Fibroblast of lung (primary cell): ENCODE data around the gene HSD17B13. TPM values are rescaled to one million over a fixed set of nuclear protein-coding genes. Genes with fewer than 3 reads are reported as not detected.
A peak's percentile ranks its signal among the peaks of the same experiment; 100 is the strongest.
"Not testable (repeated sequence)": the region's sequence is repeated elsewhere in the genome, so short reads cannot be mapped to it uniquely, and the experiment has no call there.

ENCODE experiments used
- DNase-seq, 2 donors: peaks; one replicate each; pipeline versions ENCODE4 v3.0.0 to v3.0.0-alpha.2; 2010; ENCODE audit warnings: low read depth in 2 of 2
- H2AFZ ChIP-seq: 2 replicates; pipeline ENCODE4 v1.5.1; 2012; ENCODE audit warnings: low read length, control low read depth, inconsistent platforms
- H3K27ac ChIP-seq: 2 replicates; pipeline ENCODE4 v1.5.1; 2011; ENCODE audit warnings: low read length, control low read depth; ENCODE audit not compliant: insufficient read depth
- H3K27me3 ChIP-seq: 2 replicates; pipeline ENCODE4 v1.5.1; 2011; ENCODE audit warnings: mild to moderate bottlenecking, low read length; ENCODE audit not compliant: control insufficient read depth, insufficient read depth
- H3K36me3 ChIP-seq: 2 replicates; pipeline ENCODE4 v1.5.1; 2011; ENCODE audit warnings: low read length; ENCODE audit not compliant: control insufficient read depth, insufficient read depth
- H3K4me1 ChIP-seq: 2 replicates; pipeline ENCODE4 v1.5.1; 2011; ENCODE audit warnings: low read length; ENCODE audit not compliant: control insufficient read depth, insufficient read depth; ENCODE audit errors: extremely low read depth
- H3K4me2 ChIP-seq: 2 replicates; pipeline ENCODE4 v1.5.1; 2011; ENCODE audit warnings: low read length, control low read depth; ENCODE audit not compliant: insufficient read depth; ENCODE audit errors: extremely low read depth
- H3K4me3 ChIP-seq, 4 experiments: fragments of 200-600 bp in 1 of 4; sonication (generic) in 1 of 4; replicated peaks in 1 of 4; 2 replicates each; pipeline ENCODE4 v1.5.1; 2011 to 2016; ENCODE audit warnings: low read length in 4 of 4, low read depth in 3 of 4, mild to moderate bottlenecking in 3 of 4, control low read depth in 2 of 4, inconsistent platforms in 1 of 4, mixed read lengths in 1 of 4; ENCODE audit not compliant: insufficient read depth in 1 of 4; ENCODE audit errors: control extremely low read depth in 1 of 4
- H3K79me2 ChIP-seq: 2 replicates; pipeline ENCODE4 v1.5.1; 2012; ENCODE audit warnings: mild to moderate bottlenecking, low read length, inconsistent platforms; ENCODE audit not compliant: control insufficient read depth, insufficient read depth
- H3K9ac ChIP-seq: 2 replicates; pipeline ENCODE4 v1.5.1; 2011; ENCODE audit warnings: mild to moderate bottlenecking, low read length, control low read depth; ENCODE audit not compliant: insufficient read depth
- H3K9me3 ChIP-seq: 2 replicates; pipeline ENCODE4 v1.5.1; 2012; ENCODE audit warnings: low read depth, low read length; ENCODE audit not compliant: control insufficient read depth, insufficient read depth
- H4K20me1 ChIP-seq: 2 replicates; pipeline ENCODE4 v1.5.1; 2011; ENCODE audit warnings: low read length; ENCODE audit not compliant: control insufficient read depth, insufficient read depth; ENCODE audit errors: extremely low read depth
- EZH2 ChIP-seq: IDR thresholded peaks from 2 replicates; pipeline ENCODE4 v1.5.1; 2012; ENCODE audit warnings: low read length, control low read depth, mild to moderate bottlenecking; ENCODE audit errors: missing control alignments
- polyA plus RNA-seq, 2 donors: library from polyadenylated mRNA; depleted of rRNA in 1 of 2; stranded (reverse) in 1 of 2; unstranded in 1 of 2; fragments of >200 nt; gene quantifications; 2 replicates each; pipeline ENCODE4 v1.2.1, GENCODE V29; 2011 to 2012; ENCODE audit warnings: missing spikeins in 1 of 2
- total RNA-seq: library from RNA; depleted of rRNA; stranded (reverse); fragments of >200 nt; gene quantifications from 2 replicates; pipeline ENCODE4 v1.2.1, GENCODE V29; 2014
- TF ChIP-seq, protein P1 (sequence below), 2 donors: IDR thresholded peaks in 1 of 2; conservative IDR thresholded peaks in 1 of 2; 1 replicate in 1 of 2; 2 replicates in 1 of 2; pipeline ENCODE4 v1.5.1; 2011 to 2012; ENCODE audit warnings: low read length in 2 of 2, control low read depth in 1 of 2, inconsistent platforms in 1 of 2, low read depth in 1 of 2, mild to moderate bottlenecking in 1 of 2

Gene HSD17B13
- total and polyA plus RNA-seq, 2 donors (not counting 1 experiment from before 2014, with no cell fraction given): 0.11 to 0.17 TPM

DNA sequence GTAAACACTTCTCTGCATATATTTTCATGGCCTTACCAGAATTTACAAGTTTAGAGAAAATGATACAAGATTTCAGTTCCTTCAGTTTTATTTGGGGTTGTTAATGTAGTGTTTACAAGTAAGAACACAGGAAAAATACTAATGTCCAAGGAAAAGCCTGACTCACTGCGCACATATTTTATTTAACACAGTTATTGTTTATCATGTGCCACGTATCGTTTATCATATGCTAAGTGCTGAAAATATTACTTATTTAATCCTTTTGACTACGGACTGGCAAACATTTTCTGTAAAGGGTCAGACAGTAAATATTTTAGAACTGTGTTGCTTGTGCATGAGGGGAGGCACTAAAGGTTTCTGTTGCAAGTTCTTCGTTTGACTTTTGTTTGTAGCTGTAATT lies 794 bp downstream of the HSD17B13 start:
- Histone ChIP-seq H3K27me3 (no peaks in the 10 kb centered on the region), H3K9me3 (no peaks in the 10 kb centered on the region), H2AFZ (no peak overlapping the region), H4K20me1 (no peaks in the 10 kb centered on the region), H3K79me2 (no peaks in the 10 kb centered on the region), H3K9ac (no peak overlapping the region), H3K4me1 (no peaks in the 10 kb centered on the region), H3K36me3 (no peaks in the 10 kb centered on the region), H3K4me3 (no peak overlapping the region), H3K27ac (no peak overlapping the region), H3K4me2 (no peak overlapping the region)
- TF ChIP-seq, protein P1, sequence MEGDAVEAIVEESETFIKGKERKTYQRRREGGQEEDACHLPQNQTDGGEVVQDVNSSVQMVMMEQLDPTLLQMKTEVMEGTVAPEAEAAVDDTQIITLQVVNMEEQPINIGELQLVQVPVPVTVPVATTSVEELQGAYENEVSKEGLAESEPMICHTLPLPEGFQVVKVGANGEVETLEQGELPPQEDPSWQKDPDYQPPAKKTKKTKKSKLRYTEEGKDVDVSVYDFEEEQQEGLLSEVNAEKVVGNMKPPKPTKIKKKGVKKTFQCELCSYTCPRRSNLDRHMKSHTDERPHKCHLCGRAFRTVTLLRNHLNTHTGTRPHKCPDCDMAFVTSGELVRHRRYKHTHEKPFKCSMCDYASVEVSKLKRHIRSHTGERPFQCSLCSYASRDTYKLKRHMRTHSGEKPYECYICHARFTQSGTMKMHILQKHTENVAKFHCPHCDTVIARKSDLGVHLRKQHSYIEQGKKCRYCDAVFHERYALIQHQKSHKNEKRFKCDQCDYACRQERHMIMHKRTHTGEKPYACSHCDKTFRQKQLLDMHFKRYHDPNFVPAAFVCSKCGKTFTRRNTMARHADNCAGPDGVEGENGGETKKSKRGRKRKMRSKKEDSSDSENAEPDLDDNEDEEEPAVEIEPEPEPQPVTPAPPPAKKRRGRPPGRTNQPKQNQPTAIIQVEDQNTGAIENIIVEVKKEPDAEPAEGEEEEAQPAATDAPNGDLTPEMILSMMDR (conservative IDR thresholded peaks at IDR 0.05 in 1 of 2, IDR thresholded peaks at IDR 0.05 in 1 of 2; ENCODE audit: low read depth in 1 of 2, low read length in 2 of 2): no peak
- no peak for TF ChIP-seq EZH2
- DNase-seq: peak in 1 of 2 donors; percentile 16

DNA sequence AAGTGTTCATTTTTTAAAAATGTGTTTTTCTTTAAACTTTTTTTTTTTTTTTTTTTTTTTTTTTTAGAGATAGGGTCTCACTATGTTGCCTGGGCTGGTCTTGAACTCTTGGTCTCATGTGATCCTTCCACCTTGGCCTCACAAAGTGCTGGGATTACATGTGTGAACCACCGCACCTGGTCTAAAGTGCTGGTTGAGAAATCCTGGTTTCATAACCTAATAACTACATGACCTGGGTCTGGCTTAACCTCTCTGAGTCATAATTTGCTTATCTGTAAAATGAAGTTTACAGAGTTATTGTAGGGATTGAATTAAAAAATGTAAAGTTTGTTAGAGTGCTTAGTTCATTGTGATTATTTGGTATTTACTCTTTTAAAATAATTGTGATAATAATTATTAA lies 5.2 kb downstream of the HSD17B13 start:
- Histone ChIP-seq H3K27me3 (no peaks in the 10 kb centered on the region), H3K9me3 (no peaks in the 10 kb centered on the region), H3K4me3 (no peak overlapping the region), H3K4me1 (no peaks in the 10 kb centered on the region), H3K9ac (no peak overlapping the region), H3K79me2 (no peaks in the 10 kb centered on the region), H3K27ac (no peak overlapping the region), H3K4me2 (no peak overlapping the region), H4K20me1 (no peaks in the 10 kb centered on the region), H2AFZ (no peak overlapping the region), H3K36me3 (no peaks in the 10 kb centered on the region)
- peak in 1 of 2 donors; percentile 32 for DNase-seq
- no peak for TF ChIP-seq EZH2
- TF ChIP-seq, protein P1 (conservative IDR thresholded peaks at IDR 0.05 in 1 of 2, IDR thresholded peaks at IDR 0.05 in 1 of 2; ENCODE audit: low read depth in 1 of 2, low read length in 2 of 2): no peak

DNA sequence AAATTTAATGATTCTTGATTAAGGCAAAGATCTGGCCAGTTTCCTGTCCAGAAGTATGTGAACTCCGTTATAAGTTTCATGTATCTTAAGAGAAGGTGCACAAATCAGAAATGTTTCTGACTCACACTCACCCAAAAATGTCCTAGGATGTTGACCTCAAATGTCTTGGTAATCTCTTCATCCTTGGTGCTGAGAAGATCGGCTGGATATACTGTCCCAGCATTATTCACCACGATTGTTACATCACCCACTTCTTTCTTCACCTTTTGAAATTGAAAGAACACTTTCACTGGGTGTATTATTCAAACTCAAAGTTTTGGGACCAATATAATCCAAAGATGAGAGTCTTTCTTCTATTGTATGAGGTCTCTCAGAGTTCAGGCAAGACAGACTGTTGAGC lies 5.7 kb downstream of the HSD17B13 start:
- no peak overlapping the region for H3K27ac ChIP-seq
- H3K4me1 ChIP-seq: no peaks in the 10 kb centered on the region
- H3K79me2 ChIP-seq: no peaks in the 10 kb centered on the region

DNA sequence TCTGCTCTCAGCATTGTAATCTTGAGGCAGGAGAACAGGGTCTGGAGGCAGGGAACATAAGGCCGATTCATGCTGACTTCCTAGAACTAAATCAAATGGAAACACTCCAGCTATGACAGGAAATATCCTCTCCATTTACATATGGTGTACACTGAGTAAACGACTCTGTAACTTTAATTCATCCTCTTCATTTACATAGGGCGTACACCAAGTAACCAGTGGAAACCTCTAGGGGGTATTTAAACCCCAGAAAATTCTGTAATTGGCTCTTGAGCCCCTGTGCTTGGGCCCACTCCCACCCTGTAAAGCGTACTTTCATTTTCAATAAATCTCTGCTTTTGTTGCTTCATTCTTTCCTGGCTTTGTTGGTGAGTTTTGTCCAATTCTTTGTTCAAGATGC lies 7.7 kb downstream of the HSD17B13 start:
- not testable (repeated sequence) for H3K4me1 ChIP-seq, H3K79me2 ChIP-seq, H3K4me3 ChIP-seq, H2AFZ ChIP-seq, H3K9ac ChIP-seq, H3K4me2 ChIP-seq, H3K27ac ChIP-seq, DNase-seq, H3K36me3 ChIP-seq, H3K9me3 ChIP-seq, H4K20me1 ChIP-seq, H3K27me3 ChIP-seq

More for the DNA sequence above, 5.7 kb downstream of the HSD17B13 start:
- Histone ChIP-seq H3K9me3 (no peaks in the 10 kb centered on the region), H3K36me3 (no peaks in the 10 kb centered on the region), H4K20me1 (no peaks in the 10 kb centered on the region), H3K9ac (no peak overlapping the region), H3K27me3 (no peaks in the 10 kb centered on the region), H3K4me3 (no peak overlapping the region), H2AFZ (no peak overlapping the region), H3K4me2 (no peak overlapping the region)
- no peak for DNase-seq
- TF ChIP-seq, protein P1 (conservative IDR thresholded peaks at IDR 0.05 in 1 of 2, IDR thresholded peaks at IDR 0.05 in 1 of 2; ENCODE audit: low read depth in 1 of 2, low read length in 2 of 2): no peak
- no peak for TF ChIP-seq EZH2
